ENCODE results near the gene CCR5.

DNA sequence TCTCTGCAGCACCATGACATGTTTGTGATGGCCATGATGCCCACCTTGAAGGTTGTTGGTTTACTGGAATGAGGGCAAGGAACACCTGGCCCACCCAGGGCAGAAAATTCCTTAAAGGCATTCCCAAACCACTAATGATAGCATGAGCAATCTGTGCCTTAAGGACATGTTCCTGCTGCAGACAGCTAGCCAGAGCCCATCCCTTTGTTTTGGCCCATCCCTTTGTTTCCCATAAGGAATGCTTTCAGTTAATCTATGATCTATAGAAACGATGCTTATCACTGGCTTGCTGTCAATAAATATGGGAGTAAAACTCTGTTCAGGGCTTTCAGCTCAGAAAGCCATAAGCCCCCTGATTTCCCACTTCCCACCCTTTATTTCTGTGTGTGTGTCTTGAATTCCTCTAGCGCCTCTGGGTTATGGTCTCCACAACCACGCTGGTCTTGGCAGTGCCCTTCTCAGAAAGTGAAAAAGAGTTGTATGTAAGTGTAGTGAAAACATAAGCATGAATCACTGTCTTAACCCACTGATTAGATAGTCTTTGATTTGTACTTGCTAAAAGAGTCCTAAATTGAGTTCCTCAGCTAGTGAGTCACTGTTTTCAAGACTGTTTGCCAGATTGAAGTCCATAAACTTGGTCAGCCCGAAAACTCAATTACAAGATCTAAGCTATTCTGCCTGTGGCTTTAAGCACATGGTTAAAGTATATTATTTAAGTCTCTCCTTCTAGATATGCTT, 35.8 kb upstream of the CCR5 start:
- TF ChIP-seq, protein P1, sequence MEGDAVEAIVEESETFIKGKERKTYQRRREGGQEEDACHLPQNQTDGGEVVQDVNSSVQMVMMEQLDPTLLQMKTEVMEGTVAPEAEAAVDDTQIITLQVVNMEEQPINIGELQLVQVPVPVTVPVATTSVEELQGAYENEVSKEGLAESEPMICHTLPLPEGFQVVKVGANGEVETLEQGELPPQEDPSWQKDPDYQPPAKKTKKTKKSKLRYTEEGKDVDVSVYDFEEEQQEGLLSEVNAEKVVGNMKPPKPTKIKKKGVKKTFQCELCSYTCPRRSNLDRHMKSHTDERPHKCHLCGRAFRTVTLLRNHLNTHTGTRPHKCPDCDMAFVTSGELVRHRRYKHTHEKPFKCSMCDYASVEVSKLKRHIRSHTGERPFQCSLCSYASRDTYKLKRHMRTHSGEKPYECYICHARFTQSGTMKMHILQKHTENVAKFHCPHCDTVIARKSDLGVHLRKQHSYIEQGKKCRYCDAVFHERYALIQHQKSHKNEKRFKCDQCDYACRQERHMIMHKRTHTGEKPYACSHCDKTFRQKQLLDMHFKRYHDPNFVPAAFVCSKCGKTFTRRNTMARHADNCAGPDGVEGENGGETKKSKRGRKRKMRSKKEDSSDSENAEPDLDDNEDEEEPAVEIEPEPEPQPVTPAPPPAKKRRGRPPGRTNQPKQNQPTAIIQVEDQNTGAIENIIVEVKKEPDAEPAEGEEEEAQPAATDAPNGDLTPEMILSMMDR (IDR thresholded peaks at IDR 0.05 in 8 of 11, conservative IDR thresholded peaks at IDR 0.05 in 3 of 11), result no peak
- no peak for TF ChIP-seq POLR2A (IDR thresholded peaks at IDR 0.05)
